ENCODE results near the gene SSBP4. TPM values are rescaled to one million over a fixed set of nuclear protein-coding genes. Genes with fewer than 3 reads are reported as not detected.
A peak's percentile ranks its signal among the peaks of the same experiment; 100 is the strongest.

Gene SSBP4
- total RNA-seq, 1 donor from 2014 or later, result 28.5 TPM

DNA sequence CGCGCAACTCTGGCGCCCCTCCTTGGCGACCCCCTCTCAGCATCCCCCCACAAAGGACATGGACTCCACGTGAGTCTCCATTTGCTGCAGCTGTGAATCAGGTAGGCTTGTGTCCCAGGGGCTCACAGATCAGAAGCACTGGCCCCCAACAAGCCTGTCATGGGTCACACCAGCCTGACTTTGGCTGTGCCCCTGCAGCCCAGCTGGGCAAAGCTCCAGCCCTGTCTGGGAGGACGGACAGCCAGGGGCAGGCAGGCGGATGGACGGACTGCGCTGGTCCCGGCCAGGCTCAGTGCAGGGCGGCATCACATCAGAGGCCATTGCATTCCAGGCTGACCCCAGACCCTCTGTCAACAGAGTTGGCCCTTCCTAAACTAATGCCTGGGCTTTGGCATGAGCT is 47.2 kb downstream of the SSBP4 start:
- Mint-ChIP-seq H3K4me3 (no peak overlapping the region), H3K27ac (no peak overlapping the region), H3K27me3 (no peaks in the 10 kb centered on the region), H3K4me1 (peaks cover 6% of the 10 kb centered on the region), H3K36me3 (ENCODE audit: low read depth) (peaks cover 43% of the 10 kb centered on the region), H3K9me3 (no peaks in the 10 kb centered on the region)
- ATAC-seq (ENCODE audit: low read depth) (no peak), DNase-seq (no peak)
- ChIA-PET CTCF (no interaction called here), POLR2A (no interaction called here)
- intact Hi-C loops (cut with micrococcal nuclease), result loop anchor here (10.0 kb wide), 1 partner anchor 668 kb away; the partner anchor contains the start of gene TMEM161A
- TF ChIP-seq, protein P1, sequence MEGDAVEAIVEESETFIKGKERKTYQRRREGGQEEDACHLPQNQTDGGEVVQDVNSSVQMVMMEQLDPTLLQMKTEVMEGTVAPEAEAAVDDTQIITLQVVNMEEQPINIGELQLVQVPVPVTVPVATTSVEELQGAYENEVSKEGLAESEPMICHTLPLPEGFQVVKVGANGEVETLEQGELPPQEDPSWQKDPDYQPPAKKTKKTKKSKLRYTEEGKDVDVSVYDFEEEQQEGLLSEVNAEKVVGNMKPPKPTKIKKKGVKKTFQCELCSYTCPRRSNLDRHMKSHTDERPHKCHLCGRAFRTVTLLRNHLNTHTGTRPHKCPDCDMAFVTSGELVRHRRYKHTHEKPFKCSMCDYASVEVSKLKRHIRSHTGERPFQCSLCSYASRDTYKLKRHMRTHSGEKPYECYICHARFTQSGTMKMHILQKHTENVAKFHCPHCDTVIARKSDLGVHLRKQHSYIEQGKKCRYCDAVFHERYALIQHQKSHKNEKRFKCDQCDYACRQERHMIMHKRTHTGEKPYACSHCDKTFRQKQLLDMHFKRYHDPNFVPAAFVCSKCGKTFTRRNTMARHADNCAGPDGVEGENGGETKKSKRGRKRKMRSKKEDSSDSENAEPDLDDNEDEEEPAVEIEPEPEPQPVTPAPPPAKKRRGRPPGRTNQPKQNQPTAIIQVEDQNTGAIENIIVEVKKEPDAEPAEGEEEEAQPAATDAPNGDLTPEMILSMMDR (IDR thresholded peaks at IDR 0.05), result no peak

DNA sequence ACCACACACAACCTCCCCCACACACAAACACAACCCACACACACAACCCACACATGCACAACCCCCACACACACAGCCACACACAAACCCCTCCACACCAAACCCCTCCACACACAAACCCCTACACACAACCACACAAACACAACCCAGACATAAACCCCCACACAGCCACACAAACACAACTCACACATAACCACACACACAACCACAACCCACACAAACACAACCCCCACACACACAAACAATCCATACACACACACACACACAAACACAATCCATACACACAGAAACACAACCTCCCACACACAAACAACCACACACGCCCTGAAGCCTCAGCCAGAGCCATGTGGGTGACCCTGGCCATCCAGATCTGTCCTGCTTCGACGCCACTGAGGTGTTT is 48.8 kb downstream of the SSBP4 start:
- ChIA-PET POLR2A (interaction anchor here (0.6 kb wide), 1 partner anchor 62 kb away, joined by 3 read pairs; no protein-coding TSS in a partner anchor), CTCF (interaction anchor here (2.4 kb wide), 1 partner anchor 379 kb away, joined by 12 read pairs; no protein-coding TSS in a partner anchor)
- H3K4me3 Mint-ChIP-seq, result no peak overlapping the region
- H3K4me1 Mint-ChIP-seq, result peaks cover 5% of the 10 kb centered on the region
- intact Hi-C loops (cut with micrococcal nuclease), result loop anchor here (10.0 kb wide), 1 partner anchor 667 kb away; the partner anchor contains the start of gene TMEM161A
- DNase-seq (no peak), ATAC-seq (ENCODE audit: low read depth) (no peak)
- no peaks in the 10 kb centered on the region for H3K27me3 Mint-ChIP-seq
- TF ChIP-seq, protein P1 (IDR thresholded peaks at IDR 0.05), result no peak
- no peak overlapping the region for H3K27ac Mint-ChIP-seq
- H3K36me3 Mint-ChIP-seq (ENCODE audit: low read depth), result peaks cover 44% of the 10 kb centered on the region
- no peaks in the 10 kb centered on the region for H3K9me3 Mint-ChIP-seq

DNA sequence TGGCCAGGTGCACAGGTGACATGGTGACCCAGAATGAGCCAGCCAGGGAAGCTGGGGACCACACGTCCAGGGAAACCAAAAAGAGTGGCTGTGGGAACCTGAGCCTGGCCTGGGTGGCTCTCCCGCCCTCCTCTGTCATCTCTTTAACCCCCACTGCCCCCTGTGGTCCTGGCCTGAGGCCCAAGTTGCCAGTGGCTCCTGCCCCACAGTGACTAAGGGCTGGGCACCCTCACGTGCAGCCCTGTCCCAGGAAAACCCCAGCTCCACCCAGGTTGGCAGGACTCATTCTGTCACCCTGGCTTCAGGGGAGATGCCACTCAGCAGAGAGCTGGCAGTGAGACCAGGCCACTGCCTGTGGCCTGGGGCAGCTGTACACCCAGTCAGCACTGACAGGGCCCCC is 49.3 kb downstream of the SSBP4 start:
- ATAC-seq (ENCODE audit: low read depth) (no peak), DNase-seq (no peak)
- ChIA-PET CTCF (interaction anchor here (2.4 kb wide), 1 partner anchor 378 kb away, joined by 12 read pairs; no protein-coding TSS in a partner anchor), POLR2A (interaction anchor here (0.6 kb wide), 1 partner anchor 62 kb away, joined by 3 read pairs; no protein-coding TSS in a partner anchor)
- peaks cover 4% of the 10 kb centered on the region for H3K4me1 Mint-ChIP-seq
- H3K27ac Mint-ChIP-seq, result no peak overlapping the region
- intact Hi-C loops (cut with micrococcal nuclease), result loop anchor here (10.0 kb wide), 1 partner anchor 666 kb away; the partner anchor contains the start of gene TMEM161A
- H3K27me3 Mint-ChIP-seq, result no peaks in the 10 kb centered on the region
- peaks cover 43% of the 10 kb centered on the region for H3K36me3 Mint-ChIP-seq (ENCODE audit: low read depth)
- TF ChIP-seq, protein P1 (IDR thresholded peaks at IDR 0.05), result no peak
- no peaks in the 10 kb centered on the region for H3K9me3 Mint-ChIP-seq
- no peak overlapping the region for H3K4me3 Mint-ChIP-seq

DNA sequence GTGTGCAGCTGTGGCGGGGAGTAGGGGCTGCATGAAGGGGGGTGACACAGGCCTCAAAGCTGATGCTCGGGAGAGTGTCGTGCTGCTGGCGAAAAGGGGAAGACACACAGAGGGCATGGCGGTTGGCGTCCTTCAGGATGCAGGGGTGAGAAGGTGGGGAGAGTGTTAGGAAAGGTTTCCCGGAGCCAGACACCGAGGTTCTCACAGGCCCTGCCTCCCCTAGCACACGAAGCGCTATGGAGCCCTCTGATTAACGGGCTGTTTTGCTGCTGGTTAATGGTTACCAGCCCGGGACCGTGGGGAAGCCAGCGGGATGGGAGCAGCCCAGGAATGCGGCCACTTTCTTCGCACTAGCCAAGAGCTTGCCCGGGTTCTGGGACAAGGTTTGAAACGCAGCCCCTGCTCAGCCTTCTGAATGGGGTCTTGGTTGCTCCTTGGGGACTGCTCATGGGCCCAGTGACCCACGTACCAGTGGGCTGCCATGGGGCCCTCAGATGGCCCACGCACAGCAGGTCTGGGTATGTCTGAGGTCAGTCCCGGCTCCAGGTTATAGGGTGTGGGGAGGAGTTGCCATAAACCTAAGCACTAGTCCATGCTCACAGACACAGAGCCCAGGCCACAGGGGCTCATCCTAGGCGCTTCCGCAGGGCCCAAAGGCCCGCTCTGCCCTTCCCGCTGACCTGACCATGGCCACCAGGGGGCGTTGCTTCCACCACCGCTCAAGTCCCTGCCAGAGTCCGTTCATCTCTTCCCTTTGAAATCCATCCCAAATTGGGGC is 50.1 kb downstream of the SSBP4 start:
- no peak overlapping the region for H3K27ac Mint-ChIP-seq
- peak; percentile 48 for ATAC-seq (ENCODE audit: low read depth)
- POLR2A ChIA-PET, result no interaction called here

More for the DNA sequence above, 50.1 kb downstream of the SSBP4 start:
- DNase-seq, result peak; percentile 44
- H3K36me3 Mint-ChIP-seq (ENCODE audit: low read depth), result peaks cover 40% of the 10 kb centered on the region
- H3K9me3 Mint-ChIP-seq, result no peaks in the 10 kb centered on the region
- intact Hi-C loops (cut with micrococcal nuclease), result loop anchor here (1.0 to 10.0 kb wide), 2 partner anchors 378 to 666 kb away; partner anchors contain the start of gene TMEM161A
- no peaks in the 10 kb centered on the region for H3K27me3 Mint-ChIP-seq
- TF ChIP-seq, protein P1 (IDR thresholded peaks at IDR 0.05), result no peak
- CTCF ChIA-PET, result interaction anchor here (1.0 to 2.4 kb wide), 2 partner anchors 51 to 378 kb away, joined by 3 to 12 read pairs; no protein-coding TSS in a partner anchor
- no peak overlapping the region for H3K4me3 Mint-ChIP-seq
- H3K4me1 Mint-ChIP-seq, result peaks cover 5% of the 10 kb centered on the region

All from activated B cell treated with CpG ODN at 0.5 μM for 24 hours (primary cell).